Astrocyte of the hippocampus (primary cell): ENCODE data around the gene EEPD1.

Experiments
- DNase-seq: peaks from one replicate; pipeline ENCODE4 v3.0.0; 2011; ENCODE audit warnings: low read depth, low spot score

Gene EEPD1

GRCh38 chr7:36154255-36155212, 1.5 kb downstream of the EEPD1 start:
- no peak for DNase-seq

GRCh38 chr7:36155811-36156361, 2.8 kb downstream of the EEPD1 start:
- DNase-seq, result peak; percentile 55

- no peak for DNase-seq
Measured at GRCh38 chr7:36157527-36158320, 4.7 kb downstream of the EEPD1 start.

- no peak for DNase-seq
Measured at GRCh38 chr7:36158321-36158605, 5.2 kb downstream of the EEPD1 start.

GRCh38 chr7:36159618-36160017, 6.6 kb downstream of the EEPD1 start:
- no peak for DNase-seq

GRCh38 chr7:36160313-36160712, 7.3 kb downstream of the EEPD1 start:
- DNase-seq, result no peak

GRCh38 chr7:36161996-36162395, 8.9 kb downstream of the EEPD1 start:
- peak; percentile 22 for DNase-seq

GRCh38 chr7:36165059-36165458, 12.0 kb downstream of the EEPD1 start:
- DNase-seq, result no peak

GRCh38 chr7:36165802-36166201, 12.7 kb downstream of the EEPD1 start:
- no peak for DNase-seq

- DNase-seq, result no peak
Measured at GRCh38 chr7:36167403-36168050, 14.5 kb downstream of the EEPD1 start.

- DNase-seq, result no peak
Measured at GRCh38 chr7:36171503-36171902, 18.4 kb downstream of the EEPD1 start.

GRCh38 chr7:36175886-36176285, 22.8 kb downstream of the EEPD1 start:
- DNase-seq, result no peak

GRCh38 chr7:36176697-36177096, 23.6 kb downstream of the EEPD1 start:
- no peak for DNase-seq

GRCh38 chr7:36180121-36180520, 27.1 kb downstream of the EEPD1 start:
- no peak for DNase-seq

GRCh38 chr7:36181668-36182067, 28.6 kb downstream of the EEPD1 start:
- no peak for DNase-seq

GRCh38 chr7:36182854-36183604, 30.0 kb downstream of the EEPD1 start:
- peak; percentile 24 for DNase-seq

GRCh38 chr7:36185092-36185491, 32.0 kb downstream of the EEPD1 start:
- no peak for DNase-seq

- DNase-seq, result no peak
Measured at GRCh38 chr7:36185756-36186155, 32.7 kb downstream of the EEPD1 start.

GRCh38 chr7:36186359-36187121, 33.5 kb downstream of the EEPD1 start:
- DNase-seq, result no peak

GRCh38 chr7:36188266-36188665, 35.2 kb downstream of the EEPD1 start:
- no peak for DNase-seq

- no peak for DNase-seq
Measured at GRCh38 chr7:36188906-36189305, 35.9 kb downstream of the EEPD1 start.
